ENCODE measurements around the gene GRPEL1.
"Not testable (repeated sequence)": the region's sequence is repeated elsewhere in the genome, so short reads cannot be mapped to it uniquely, and the experiment has no call there.

The GRPEL1 gene

GRCh38 chr4:7089213-7089986, 21.5 kb upstream of the GRPEL1 start:
- no peak for DNase-seq

- no peak for DNase-seq
These were observed 19.2 kb upstream of the GRPEL1 start for GRCh38 chr4:7087036-7087435.

- no peak for DNase-seq
These were observed 18.5 kb upstream of the GRPEL1 start for GRCh38 chr4:7086384-7086783.

GRCh38 chr4:7084564-7084961, 16.7 kb upstream of the GRPEL1 start:
- DNase-seq: not testable (repeated sequence)

GRCh38 chr4:7083597-7084563, 16.0 kb upstream of the GRPEL1 start:
- no peak for DNase-seq

GRCh38 chr4:7079909-7080308, 12.0 kb upstream of the GRPEL1 start:
- not testable (repeated sequence) for DNase-seq

GRCh38 chr4:7079483-7079882, 11.6 kb upstream of the GRPEL1 start:
- not testable (repeated sequence) for DNase-seq

GRCh38 chr4:7078025-7078424, 10.2 kb upstream of the GRPEL1 start:
- DNase-seq: no peak

GRCh38 chr4:7077371-7077770, 9.5 kb upstream of the GRPEL1 start:
- DNase-seq: no peak

- DNase-seq: no peak
These were observed 8.8 kb upstream of the GRPEL1 start for GRCh38 chr4:7076696-7077082.

- DNase-seq: no peak
These were observed 8.3 kb upstream of the GRPEL1 start for GRCh38 chr4:7075962-7076695.

- DNase-seq: no peak
These were observed 6.6 kb upstream of the GRPEL1 start for GRCh38 chr4:7074426-7074825.

- peak; percentile 26 for DNase-seq
These were observed 5.9 kb upstream of the GRPEL1 start for GRCh38 chr4:7073526-7074390.

GRCh38 chr4:7073059-7073458, 5.2 kb upstream of the GRPEL1 start:
- no peak for DNase-seq

- DNase-seq: peak; percentile 64
These were observed 3.1 kb upstream of the GRPEL1 start for GRCh38 chr4:7070729-7071511.

- DNase-seq: no peak
These were observed 1.0 kb upstream of the GRPEL1 start for GRCh38 chr4:7068883-7069282.

GRCh38 chr4:7068279-7068842, 497 bp upstream of the GRPEL1 start:
- no peak for DNase-seq

GRCh38 chr4:7067126-7067451, 775 bp downstream of the GRPEL1 start:
- DNase-seq: no peak

- no peak for DNase-seq
These were observed 1.4 kb downstream of the GRPEL1 start for GRCh38 chr4:7066493-7066892.

GRCh38 chr4:7066006-7066405, 1.9 kb downstream of the GRPEL1 start:
- DNase-seq: no peak

GRCh38 chr4:7063362-7063761, 4.5 kb downstream of the GRPEL1 start:
- DNase-seq: no peak

All from NCI-H2029 (cell line).